Tibial nerve (tissue), 4 donors: ENCODE results near the gene TM4SF20. TPM values are rescaled to one million over a fixed set of nuclear protein-coding genes. Genes with fewer than 3 reads are reported as not detected.

Source experiments
- DNase-seq, 2 donors: peaks; one replicate each; pipeline ENCODE4 v3.0.0-alpha.2; 2019; ENCODE audit warnings: low spot score in 2 of 2
- H3K27ac ChIP-seq, 4 donors: fragments of 200-600 bp; sonication (generic) in 3 of 4; one replicate each; pipeline ENCODE4 v1.5.1; 2017 to 2019; ENCODE audit warnings: mild to moderate bottlenecking in 1 of 4
- H3K27me3 ChIP-seq, 2 donors: fragments of 200-600 bp; sonication (generic) in 1 of 2; one replicate each; pipeline versions ENCODE4 v1.5.1 to v1.6.0; 2017 to 2019
- H3K36me3 ChIP-seq, 3 donors: fragments of 200-600 bp; sonication (generic); one replicate each; pipeline ENCODE4 v1.5.1; 2018 to 2019
- H3K4me1 ChIP-seq, 4 donors: fragments of 200-600 bp; sonication (generic) in 3 of 4; one replicate each; pipeline ENCODE4 v1.5.1; 2017 to 2019
- H3K4me3 ChIP-seq, 4 donors: fragments of 200-600 bp; sonication (generic) in 3 of 4; one replicate each; pipeline ENCODE4 v1.5.1; 2017 to 2019; ENCODE audit warnings: mild to moderate bottlenecking in 1 of 4, moderate library complexity in 1 of 4
- H3K9me3 ChIP-seq, 4 donors: fragments of 200-600 bp; sonication (generic) in 3 of 4; one replicate each; pipeline ENCODE4 v1.5.1; 2017 to 2019
- CTCF ChIP-seq, 5 experiments: fragments of 200-600 bp in 3 of 5; fragments of 450-650 bp in 2 of 5; sonication (generic) in 3 of 5; IDR thresholded peaks; one replicate each; pipeline ENCODE4 v1.5.1; 2016 to 2019; ENCODE audit warnings: antibody characterized with exemption in 5 of 5, mild to moderate bottlenecking in 3 of 5, moderate library complexity in 2 of 5
- EP300 ChIP-seq, 2 donors: sonication (generic); formaldehyde crosslinking; IDR thresholded peaks; one replicate each; pipeline ENCODE4 v1.6.1; 2017; ENCODE audit warnings: antibody characterized with exemption in 2 of 2, mild to moderate bottlenecking in 1 of 2
- POLR2A ChIP-seq, 2 donors: fragments of 450-650 bp; IDR thresholded peaks; one replicate each; pipeline ENCODE4 v1.6.1; 2017; ENCODE audit warnings: antibody characterized with exemption in 2 of 2, mild to moderate bottlenecking in 2 of 2, moderate library complexity in 2 of 2
- WGBS, 2 donors: methylation state at CpG; one replicate each; pipeline ENCODE4 v1.1.5; 2018; 5-methylcytosine and 5-hydroxymethylcytosine counted together
- total RNA-seq, 4 donors: library from RNA; depleted of rRNA; stranded (reverse); fragments of >200 nt; gene quantifications; one replicate each; pipeline ENCODE4 v1.1.0, GENCODE V29; 2016

TM4SF20 gene
- total RNA-seq, 4 donors from 2014 or later = not detected

DNA sequence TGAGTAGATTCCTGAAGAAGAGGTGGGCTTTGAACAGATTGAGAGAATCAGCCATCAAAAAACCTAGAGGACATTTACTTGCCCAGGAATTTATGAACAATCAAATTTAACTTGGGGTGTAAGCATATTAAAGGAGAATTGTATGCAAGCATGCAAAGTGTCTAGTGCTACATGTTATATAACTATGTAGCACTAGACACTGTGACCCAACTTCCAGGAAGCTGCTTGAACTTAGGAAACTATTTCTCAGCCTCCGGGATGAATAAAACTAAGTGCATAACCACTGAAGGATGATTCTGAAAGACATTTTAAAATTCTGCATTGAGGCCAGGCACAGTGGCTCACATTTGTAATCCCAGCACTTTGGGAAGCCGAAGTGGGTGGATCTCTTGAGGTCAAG, 41.7 kb downstream of the TM4SF20 start:
- Histone ChIP-seq H3K36me3 (peaks cover 0 to 51% (median 3%) of the 10 kb centered on the region in 3 donors), H3K4me1 (peaks cover 0 to 7% (median 0%) of the 10 kb centered on the region in 4 donors), H3K27me3 (no peaks in the 10 kb centered on the region), H3K27ac (no peak overlapping the region), H3K9me3 (no peaks in the 10 kb centered on the region), H3K4me3 (no peak overlapping the region)
- no peak for DNase-seq
- WGBS, 2 donors = 93 to 98% methylated on average over 2 of the region's 2 CpGs
- no peak for TF ChIP-seq CTCF (IDR thresholded peaks at IDR 0.05)
- no peak for TF ChIP-seq POLR2A (IDR thresholded peaks at IDR 0.05)
- TF ChIP-seq EP300 (IDR thresholded peaks at IDR 0.05) = no peak

DNA sequence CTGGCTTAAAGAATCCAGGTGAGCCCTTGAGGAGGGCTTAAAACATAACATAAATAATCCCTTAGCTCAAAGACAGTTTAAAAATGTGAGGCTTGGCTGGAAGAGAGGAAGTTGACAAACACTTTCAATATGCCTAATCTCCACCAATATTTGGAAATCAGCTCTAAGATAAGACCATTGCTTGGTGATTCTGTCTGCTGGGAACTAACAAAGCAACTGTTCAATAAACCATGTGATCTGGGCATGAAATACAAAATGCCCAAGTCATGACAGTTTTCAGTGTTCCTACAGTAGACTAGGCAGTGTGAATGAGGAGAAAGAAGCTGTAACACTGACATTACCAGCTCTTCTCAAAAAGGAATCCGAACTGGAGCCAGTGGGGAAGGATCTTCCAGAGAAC, 43.4 kb downstream of the TM4SF20 start:
- no peak for TF ChIP-seq EP300 (IDR thresholded peaks at IDR 0.05)
- TF ChIP-seq POLR2A (IDR thresholded peaks at IDR 0.05) = no peak
- no peak for TF ChIP-seq CTCF (IDR thresholded peaks at IDR 0.05)
- Histone ChIP-seq H3K27me3 (no peaks in the 10 kb centered on the region), H3K4me1 (peaks cover 0 to 7% (median 0%) of the 10 kb centered on the region in 4 donors), H3K4me3 (no peak overlapping the region), H3K36me3 (peaks cover 0 to 48% (median 3%) of the 10 kb centered on the region in 3 donors), H3K9me3 (no peaks in the 10 kb centered on the region), H3K27ac (no peak overlapping the region)
- DNase-seq = no peak
- 46 to 70% methylated on average over 1 of the region's 1 CpG for WGBS, 2 donors

- peaks cover 0 to 17% (median 0%) of the 10 kb centered on the region in 3 donors for H3K36me3 ChIP-seq
- peaks cover 0 to 28% (median 9%) of the 10 kb centered on the region in 4 donors for H3K4me1 ChIP-seq
- WGBS, 2 donors = 95 to 97% methylated on average over 6 of the region's 6 CpGs
- H3K27ac ChIP-seq = no peak overlapping the region
- no peak overlapping the region for H3K4me3 ChIP-seq
- no peaks in the 10 kb centered on the region for H3K27me3 ChIP-seq
- no peak for DNase-seq
- H3K9me3 ChIP-seq = no peaks in the 10 kb centered on the region
- no peak for TF ChIP-seq POLR2A (IDR thresholded peaks at IDR 0.05)
- no peak for TF ChIP-seq EP300 (IDR thresholded peaks at IDR 0.05)
- TF ChIP-seq CTCF (IDR thresholded peaks at IDR 0.05) = no peak
These were observed 52.3 kb downstream of the TM4SF20 start for GRCh38 chr2:227326783-227327182.

DNA sequence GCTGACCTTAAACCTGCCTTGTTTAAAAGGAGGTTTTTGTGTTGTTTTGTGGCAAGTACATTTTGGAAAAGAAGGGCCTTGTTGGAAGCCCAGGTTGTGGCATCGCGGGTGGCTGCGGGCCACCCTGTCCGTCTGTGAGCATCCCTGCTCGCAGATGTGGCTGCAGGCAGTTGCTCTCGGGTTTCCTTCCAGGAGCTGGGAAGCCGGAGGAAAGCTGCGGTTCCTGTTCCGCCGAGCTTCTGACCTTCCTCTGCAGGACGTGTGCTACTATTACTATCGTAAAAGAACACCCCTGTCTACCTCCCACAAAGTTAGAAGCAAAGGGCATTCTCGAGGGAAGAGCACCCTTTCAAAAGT, 53.3 kb downstream of the TM4SF20 start:
- WGBS, 2 donors = 0 to 1% methylated on average over 13 of the region's 13 CpGs
- H3K4me1 ChIP-seq = peaks cover 0 to 28% (median 9%) of the 10 kb centered on the region in 4 donors
- peak in 1 of 2 donors; percentile 5 for DNase-seq

More for the DNA sequence above, 53.3 kb downstream of the TM4SF20 start:
- no peak for TF ChIP-seq POLR2A (IDR thresholded peaks at IDR 0.05)
- TF ChIP-seq EP300 (IDR thresholded peaks at IDR 0.05) = no peak
- TF ChIP-seq CTCF (IDR thresholded peaks at IDR 0.05) = no peak
- Histone ChIP-seq H3K4me3 (peak overlapping the region; percentile 80 to 98 (median 94)), H3K9me3 (no peaks in the 10 kb centered on the region), H3K27ac (peak overlapping the region; percentile 75 to 95 (median 90)), H3K36me3 (peaks cover 0 to 14% (median 0%) of the 10 kb centered on the region in 3 donors), H3K27me3 (no peaks in the 10 kb centered on the region)
